ENCODE measurements around the gene SIDT1. TPM values are rescaled to one million over a fixed set of nuclear protein-coding genes. Genes with fewer than 3 reads are reported as not detected.

SIDT1 gene
- total RNA-seq, 1 donor from 2014 or later, result 0.89 TPM

DNA sequence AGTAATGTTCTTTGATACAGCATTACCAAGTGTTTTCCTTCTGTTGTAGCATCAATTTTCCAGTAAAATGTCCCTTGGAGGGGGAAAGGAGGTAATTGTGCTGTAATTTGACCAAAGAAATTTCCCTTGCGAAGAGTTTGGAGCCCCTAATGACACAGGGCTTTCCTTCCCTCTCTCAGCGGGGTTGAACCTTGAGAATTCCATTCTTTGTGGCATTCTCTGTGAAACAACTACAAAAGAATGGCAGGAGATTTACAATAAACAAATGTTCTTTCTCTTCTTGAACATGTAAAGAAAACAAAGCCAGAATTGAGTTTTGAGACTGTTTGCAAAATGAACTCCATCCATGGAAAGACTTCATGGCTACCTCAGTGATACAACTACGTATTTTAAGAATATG lies 53.4 kb downstream of the SIDT1 start:
- intact Hi-C loops (cut with DNase I), result no loop called here
- DNase-seq (ENCODE audit: low spot score), result no peak

DNA sequence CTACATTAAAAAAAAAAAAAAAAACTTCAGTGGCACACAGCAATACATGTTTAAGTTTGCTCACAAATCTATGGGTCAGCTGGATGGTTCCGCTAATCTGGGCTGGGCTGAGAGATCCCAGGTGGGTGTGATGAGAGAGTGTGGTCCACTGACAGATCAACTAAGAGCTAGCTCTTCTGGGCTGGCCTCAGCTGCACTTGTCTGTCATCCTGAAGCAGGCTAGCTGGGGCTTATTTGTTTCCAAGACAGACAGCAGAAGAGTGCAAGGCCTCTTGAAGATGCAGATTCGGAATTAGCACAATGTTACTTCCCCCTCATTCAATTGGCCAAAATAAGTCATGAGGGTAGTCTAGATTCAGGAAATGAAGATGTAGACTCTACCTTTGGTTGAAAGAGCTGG lies 56.5 kb downstream of the SIDT1 start:
- DNase-seq (ENCODE audit: low spot score), result no peak

DNA sequence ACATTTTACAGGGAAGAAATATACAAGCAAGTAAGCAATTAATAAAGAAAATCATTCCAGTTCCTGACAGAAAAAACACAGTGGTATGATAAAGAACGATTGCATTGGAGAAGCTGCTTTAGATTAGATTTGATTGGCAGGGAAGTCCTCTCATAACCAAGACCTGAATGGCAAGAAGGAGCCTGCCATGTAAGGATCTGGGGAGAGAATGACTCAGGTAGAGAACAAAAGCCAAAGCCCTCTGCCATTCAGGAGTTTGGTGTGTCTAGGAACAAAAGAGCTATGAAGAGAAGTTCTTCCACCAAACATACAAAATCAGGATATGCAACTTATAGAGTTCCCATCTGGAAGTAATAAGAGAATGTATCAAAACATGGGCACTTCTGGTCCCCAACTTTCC lies 57.6 kb downstream of the SIDT1 start:
- no peak for DNase-seq (ENCODE audit: low spot score)
- intact Hi-C loops (cut with DNase I), result no loop called here

More for the DNA sequence above, 56.5 kb downstream of the SIDT1 start:
- intact Hi-C loops (cut with DNase I), result no loop called here

DNA sequence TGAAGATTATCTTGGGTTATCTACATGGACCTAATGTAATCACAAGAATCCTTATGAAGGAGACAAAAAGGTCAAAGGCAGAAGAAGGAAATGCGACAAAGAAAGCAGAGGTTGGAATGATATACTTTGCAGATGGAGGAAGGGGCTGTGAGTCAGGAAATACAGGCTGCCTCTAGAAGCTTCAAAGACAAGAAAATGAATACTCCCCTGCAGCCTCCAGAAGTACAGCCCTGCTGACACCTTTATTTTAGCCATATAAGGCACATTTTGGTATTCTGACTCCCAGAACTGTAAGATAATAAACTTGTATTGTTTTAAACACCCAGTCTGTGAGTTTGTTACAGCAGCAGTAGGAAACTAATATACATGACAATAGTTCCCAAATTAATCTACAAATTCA lies 58.6 kb downstream of the SIDT1 start:
- intact Hi-C loops (cut with DNase I), result no loop called here
- DNase-seq (ENCODE audit: low spot score), result no peak

DNA sequence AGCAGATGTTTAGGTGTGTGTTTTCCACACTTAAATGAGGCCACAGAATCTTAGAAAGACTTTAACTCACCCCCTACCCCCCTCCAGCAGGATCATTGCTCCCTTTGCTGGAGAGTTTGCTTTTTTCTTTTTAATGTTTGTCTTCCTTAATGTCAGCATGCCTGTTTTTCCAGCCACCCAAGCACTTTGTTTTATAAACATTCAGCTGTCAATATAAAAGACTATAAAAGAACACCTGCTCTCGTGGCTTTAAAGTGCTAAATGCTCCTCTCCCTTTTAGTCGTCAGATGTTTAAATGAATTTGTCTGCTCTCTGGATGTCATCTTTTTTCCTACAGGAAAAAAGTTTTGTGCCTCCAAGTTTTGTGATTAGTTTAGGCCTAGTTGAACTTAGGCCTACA lies 61.7 kb downstream of the SIDT1 start:
- intact Hi-C loops (cut with DNase I), result no loop called here
- no peak for DNase-seq (ENCODE audit: low spot score)

DNA sequence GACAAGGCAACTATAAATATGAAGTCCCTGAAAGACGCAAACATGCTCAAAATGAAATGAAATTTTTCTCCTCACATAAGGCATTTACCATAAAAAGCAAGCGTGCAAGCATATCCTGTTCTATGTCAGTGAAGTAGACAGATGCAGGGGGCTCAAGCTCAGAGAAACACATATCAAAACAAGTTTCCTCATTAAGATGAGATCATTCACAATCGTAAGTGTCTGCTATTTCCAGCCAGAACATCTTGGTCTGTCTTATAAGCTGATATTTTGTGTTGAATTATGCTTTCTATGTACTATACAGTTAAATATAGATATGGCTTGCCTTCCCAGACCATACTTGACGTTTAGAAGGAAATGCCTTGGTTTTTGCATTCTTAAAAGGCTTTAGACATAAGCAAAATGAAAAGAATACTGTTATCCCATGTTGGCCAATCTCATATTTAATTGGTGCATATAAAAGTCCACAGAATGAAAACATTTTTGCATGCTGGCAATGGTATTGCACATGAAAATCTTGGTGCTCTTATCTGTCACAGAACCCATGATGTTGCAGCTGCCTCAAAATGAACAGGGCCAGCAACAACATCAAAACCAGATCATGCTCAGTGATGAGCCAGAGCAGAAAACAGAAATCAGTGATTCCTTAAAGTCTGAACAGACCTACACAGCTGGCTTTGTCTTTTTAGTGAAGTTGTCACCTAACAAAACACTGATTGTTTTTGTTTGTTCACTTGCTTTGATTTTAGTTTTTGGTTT lies 65.4 kb downstream of the SIDT1 start:
- DNase-seq (ENCODE audit: low spot score), result no peak
- intact Hi-C loops (cut with DNase I), result no loop called here

DNA sequence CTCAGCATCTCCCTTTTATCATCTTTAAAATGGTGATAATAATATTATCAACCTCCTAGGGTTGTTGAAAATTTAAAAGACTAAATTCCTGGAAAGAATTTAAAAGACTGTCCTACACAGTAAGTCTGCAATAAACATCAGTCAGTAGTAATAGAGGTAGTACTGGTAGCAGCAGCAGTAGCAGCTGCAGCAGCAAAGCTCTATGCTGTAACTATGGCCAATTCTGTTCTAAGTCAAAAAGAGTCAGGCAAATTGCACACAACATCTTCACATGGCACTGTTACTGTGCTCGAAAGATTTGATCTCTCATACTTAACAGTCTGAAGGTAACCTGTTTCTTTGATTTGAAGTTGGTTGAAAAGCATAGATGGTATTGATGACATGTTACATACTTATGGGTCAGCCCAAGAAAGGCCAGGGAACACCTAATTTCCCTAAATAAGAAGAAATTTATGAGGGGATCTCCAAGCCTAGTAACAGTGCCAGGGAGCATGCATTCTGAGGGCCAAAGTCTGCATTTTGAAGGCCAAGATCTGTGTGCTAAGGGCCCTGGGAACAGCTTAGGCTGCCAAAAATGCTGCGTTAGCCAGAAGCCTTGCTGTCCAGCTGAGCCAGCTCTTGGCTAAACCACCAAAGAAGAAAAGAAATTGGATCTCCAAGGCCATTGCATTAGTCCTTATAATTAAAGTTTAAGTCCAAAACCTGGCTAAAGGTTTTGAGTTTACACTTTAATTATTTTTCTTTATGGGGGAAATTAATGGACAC lies 68.2 kb downstream of the SIDT1 start:
- intact Hi-C loops (cut with DNase I), result no loop called here
- no peak for DNase-seq (ENCODE audit: low spot score)

DNA sequence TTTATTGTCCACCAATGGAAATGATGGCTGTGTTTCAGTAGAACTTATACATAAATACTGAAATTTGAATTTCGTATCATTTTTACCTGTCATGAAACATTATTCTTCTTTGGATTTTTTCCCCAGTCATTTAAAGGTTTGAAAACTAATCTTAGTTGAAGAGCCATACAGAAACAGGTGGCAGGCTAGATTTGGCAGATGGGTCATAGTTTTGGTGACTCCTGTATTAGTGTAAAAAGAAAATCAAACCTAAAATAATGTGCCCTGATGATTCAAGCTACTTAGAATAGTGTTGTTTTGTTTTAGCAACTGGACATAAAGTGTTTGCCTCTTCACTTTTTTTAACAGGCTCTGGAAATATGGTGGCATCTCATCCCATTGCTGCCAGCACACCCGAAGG lies 68.9 kb downstream of the SIDT1 start:
- intact Hi-C loops (cut with DNase I), result no loop called here
- no peak for DNase-seq (ENCODE audit: low spot score)

DNA sequence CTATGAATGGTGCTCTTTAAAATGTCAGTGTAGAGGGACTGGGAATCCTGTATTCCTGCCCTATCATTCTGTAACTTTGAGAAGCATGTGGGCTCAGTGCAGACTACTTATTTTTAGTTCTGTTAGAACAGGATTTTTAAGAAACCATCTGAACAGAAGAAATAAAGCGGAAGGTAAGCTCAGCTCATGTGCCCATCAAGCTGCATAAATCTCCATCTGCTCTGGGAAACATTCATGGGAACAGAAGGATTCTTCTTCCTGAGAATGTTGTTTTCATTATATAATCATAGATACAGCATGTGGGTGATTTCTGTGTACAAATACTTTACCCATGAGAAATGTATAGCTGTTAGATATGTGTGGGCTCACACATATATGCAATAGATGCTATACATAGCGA lies 69.9 kb downstream of the SIDT1 start:
- no peak for DNase-seq (ENCODE audit: low spot score)
- intact Hi-C loops (cut with DNase I), result no loop called here

DNA sequence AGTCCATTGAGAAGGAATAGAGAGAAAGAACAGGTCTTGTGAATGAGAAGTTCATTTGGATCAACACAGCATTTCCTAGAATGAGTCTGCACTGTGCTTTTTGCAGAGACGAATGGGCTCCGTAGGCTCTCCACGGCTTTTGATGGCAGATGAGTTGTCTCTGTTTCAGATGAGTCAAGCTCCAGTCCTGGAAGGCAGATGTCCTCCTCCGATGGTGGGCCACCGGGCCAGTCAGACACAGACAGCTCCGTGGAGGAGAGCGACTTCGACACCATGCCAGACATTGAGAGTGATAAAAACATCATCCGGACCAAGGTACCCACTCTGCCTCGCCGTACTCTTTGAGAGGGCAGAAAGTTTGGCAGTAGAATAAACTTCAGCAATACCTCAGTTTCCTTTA lies 70.5 kb downstream of the SIDT1 start:
- no peak for DNase-seq (ENCODE audit: low spot score)
- intact Hi-C loops (cut with DNase I), result no loop called here

DNA sequence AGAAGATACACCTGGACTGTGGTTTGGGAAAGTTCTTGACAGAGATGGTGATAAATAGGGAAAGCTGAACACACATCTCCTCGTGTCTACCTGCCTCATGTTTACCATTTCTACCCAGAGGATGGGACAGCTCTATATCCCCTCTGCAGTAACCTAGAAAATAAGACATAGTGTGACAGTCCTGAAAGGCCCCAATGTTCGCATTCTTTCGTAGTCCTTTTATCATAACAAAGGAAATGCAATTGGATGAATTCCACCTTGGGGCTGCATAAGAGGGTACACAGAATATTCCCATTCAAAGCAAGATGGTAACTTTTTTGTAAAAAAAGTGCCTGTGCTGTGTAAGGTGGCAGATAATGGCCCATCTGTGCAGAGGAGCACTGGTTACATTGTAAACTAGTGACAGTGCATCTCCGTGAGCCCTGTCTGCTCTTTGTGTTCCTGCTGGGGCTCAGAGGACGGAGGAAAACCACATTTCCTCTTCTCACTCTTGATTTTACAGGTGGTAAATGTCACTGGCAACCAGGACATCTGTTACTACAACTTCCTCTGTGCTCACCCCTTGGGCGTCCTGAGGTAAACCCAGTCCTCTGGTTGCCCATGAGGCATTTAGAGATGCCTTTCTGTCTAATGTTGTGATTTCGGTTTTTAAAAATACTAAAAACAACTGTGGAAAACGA lies 74.3 kb downstream of the SIDT1 start:
- intact Hi-C loops (cut with DNase I), result no loop called here
- no peak for DNase-seq (ENCODE audit: low spot score)

DNA sequence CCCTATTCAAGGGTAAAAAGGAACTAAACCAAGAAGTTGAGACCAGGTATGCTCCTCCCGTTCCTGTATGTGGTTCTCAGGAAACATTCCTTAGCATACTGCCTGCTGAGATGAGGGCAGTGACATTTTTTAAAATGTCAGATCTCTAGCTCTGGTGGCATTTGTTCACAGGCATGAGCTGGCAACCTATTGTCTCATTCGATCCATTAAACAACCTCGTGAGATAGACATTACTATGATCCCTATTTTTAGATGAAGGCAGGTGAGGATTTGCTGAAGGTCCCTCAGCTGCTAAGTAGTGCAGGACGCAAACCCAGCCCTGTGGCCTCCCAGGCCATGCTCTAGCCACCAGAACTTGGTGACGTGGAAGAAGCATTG lies 74.9 kb downstream of the SIDT1 start:
- DNase-seq (ENCODE audit: low spot score), result no peak
- intact Hi-C loops (cut with DNase I), result no loop called here

DNA sequence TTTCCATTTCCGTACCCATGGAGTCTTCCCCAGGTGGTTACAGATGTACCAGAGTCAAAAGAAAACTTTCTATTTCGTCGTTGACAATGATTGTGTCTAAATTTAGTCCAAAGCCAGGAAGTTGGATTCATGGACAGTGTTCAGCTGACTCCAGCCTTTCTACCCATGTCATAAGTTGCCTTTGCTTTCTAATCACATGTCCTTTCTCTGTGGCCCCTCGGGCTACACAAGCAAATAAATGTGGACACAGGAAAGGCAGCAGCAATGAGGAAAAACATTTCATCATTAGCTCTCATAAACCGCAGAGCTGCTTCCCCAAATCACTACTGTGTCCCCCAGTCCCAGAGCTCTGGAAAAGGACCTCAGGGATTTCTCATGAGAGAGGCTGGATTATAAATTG lies 82.0 kb downstream of the SIDT1 start:
- intact Hi-C loops (cut with DNase I), result no loop called here
- no peak for DNase-seq (ENCODE audit: low spot score)

DNA sequence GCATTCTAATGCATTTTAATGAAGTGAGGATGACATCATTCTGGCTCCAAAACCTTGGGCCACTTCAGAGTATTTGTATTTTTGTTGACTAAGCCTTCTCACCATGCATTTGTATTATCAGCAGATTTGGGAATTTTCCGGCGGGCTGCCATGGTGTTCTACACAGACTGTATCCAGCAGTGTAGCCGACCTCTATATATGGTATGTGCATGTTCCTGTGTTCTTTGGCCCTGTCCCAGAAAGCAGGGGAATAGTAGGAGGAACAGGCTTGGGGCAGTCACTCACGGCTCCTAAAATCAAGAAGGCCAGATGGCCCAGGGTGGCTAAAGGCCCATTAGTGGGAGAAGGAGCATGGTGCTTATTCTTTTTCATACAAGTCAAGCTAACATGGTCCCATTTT lies 83.6 kb downstream of the SIDT1 start:
- no peak for DNase-seq (ENCODE audit: low spot score)
- intact Hi-C loops (cut with DNase I), result no loop called here

DNA sequence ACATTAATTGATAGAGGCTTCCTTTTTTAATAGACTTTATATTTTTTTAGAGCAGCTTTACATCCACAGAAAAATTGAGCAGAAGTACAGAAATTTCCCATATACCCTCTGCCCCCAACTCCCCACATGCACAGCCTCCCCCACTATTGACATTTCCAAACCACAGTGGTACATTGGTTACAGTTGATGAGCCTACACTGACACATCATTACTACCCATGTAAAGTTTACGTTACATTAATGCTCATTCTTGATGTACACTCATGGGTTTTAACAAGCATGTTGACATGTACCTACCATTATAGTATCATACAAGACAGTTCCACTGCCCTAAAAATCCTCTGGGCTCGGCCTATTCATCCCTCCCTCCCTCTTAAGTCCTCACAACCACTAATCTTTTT lies 85.4 kb downstream of the SIDT1 start:
- DNase-seq (ENCODE audit: low spot score), result no peak
- intact Hi-C loops (cut with DNase I), result no loop called here

DNA sequence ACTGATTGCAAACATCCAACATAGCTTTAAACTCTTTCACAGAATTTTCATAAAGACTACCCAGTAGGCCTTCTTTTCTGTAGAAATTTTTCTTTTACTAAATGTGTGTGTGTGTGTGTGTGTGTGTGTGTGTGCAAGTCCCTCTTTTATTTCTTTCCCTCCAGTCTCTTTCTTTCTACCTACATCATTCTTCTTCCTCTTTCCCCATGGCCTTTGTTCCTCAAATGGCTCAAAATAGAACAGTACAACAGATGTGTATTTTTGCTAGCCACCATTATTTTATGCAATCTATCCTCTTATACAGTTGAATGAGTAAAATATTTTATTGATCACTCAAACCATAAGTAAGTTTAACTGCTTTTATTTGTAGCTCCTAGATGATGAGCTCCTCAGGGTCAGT lies 87.7 kb downstream of the SIDT1 start:
- intact Hi-C loops (cut with DNase I), result loop anchor here (10.0 kb wide), 1 partner anchor 565 kb away; no protein-coding TSS in a partner anchor
- no peak for DNase-seq (ENCODE audit: low spot score)

DNA sequence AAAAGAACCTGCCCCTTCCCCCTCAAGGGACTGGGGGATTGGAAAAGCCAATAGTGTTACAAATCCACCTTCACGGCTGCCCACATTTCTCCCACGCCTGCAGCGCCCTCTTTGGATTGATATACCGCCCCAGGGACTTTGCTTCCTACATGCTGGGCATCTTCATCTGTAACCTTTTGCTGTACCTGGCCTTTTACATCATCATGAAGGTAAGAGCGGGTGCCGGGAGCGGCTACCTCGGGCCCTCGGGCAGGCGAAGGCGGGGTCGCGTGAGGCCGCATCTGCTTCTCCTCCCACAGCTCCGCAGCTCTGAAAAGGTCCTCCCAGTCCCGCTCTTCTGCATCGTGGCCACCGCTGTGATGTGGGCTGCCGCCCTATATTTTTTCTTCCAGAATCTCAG lies 91.0 kb downstream of the SIDT1 start:
- intact Hi-C loops (cut with DNase I), result loop anchor here (10.0 kb wide), 1 partner anchor 569 kb away; no protein-coding TSS in a partner anchor

DNA sequence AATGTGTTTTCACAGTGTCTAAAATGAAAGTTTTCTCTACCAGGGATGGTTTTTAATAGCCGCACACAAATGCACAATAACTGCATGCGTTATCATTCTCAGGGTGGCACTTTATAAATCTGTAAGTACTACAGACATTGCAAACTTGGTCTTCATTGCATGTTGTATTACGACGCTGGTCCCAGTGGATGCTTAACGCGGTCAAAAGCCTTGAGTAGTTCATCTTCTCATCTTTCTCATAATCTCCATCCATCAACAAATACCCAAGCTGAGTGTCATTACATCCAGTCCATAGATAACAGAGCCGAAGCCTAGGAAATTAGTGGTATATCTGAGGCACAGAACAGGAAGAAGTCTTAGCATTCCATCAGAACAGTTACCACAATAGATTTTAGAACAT lies 91.5 kb downstream of the SIDT1 start:
- intact Hi-C loops (cut with DNase I), result loop anchor here (10.0 kb wide), 1 partner anchor 569 kb away; no protein-coding TSS in a partner anchor
- DNase-seq (ENCODE audit: low spot score), result no peak

More for the DNA sequence above, 91.0 kb downstream of the SIDT1 start:
- no peak for DNase-seq (ENCODE audit: low spot score)

DNA sequence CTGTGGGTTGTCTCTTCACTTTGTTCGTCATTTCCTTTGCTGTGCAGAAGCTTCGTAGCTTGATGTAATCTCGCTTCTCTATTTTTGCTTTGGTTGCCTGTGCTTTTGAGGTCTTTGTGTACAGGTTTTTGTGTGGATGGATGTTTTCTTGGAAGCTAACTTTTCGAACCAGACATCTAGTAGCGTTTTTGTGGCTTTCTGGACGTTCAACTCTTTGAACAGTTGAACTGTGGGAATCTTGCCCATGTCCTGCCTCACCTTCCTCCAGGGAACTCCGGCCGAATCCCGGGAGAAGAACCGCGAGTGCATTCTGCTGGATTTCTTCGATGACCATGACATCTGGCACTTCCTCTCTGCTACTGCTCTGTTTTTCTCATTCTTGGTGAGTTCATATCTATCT lies 93.5 kb downstream of the SIDT1 start:
- no peak for DNase-seq (ENCODE audit: low spot score)
- intact Hi-C loops (cut with DNase I), result loop anchor here (2.0 to 10.0 kb wide), 2 partner anchors 131 to 571 kb away; no protein-coding TSS in a partner anchor
